ENCODE results near the gene HCN3. TPM values are rescaled to one million over a fixed set of nuclear protein-coding genes. Genes with fewer than 3 reads are reported as not detected.

Gene HCN3
- total RNA-seq, 2 experiments from 2014 or later, result 3.7 to 4.9 TPM

DNA sequence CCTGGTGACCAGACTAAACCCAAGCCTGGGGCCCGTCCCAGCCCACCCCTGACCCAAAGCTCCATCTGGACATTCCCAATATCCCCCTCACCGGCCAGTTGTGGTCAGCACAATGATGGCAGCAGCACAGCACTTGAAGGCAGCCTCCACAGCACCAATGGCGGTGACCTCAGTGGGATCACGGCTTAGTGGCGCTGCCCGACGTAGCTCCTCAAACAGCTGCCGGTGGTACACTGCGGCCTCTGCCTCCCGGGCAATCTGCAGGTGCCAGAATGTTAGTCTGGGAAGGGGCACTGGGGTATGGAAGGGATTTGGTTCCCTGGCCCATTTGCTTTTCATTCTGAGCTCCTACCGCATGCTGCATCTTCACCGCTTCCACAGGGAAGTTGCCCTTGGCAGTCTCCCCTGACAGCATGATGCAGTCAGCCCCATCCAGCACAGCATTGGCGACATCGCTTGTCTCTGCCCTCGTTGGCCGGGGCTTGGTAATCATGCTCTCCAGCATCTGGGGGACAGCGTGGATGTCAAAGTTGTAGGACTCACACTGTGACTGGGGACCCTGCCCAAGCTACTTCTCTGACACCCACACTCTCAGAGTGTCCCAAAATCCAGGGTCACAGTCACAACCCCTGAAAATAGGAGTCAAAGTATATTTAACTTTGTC lies 16.0 kb downstream of the HCN3 start:
- Mint-ChIP-seq H3K27ac (no peak overlapping the region), H3K4me3 (no peak overlapping the region), H3K4me1 (peaks cover 8% of the 10 kb centered on the region), H3K27me3 (peaks cover 48% of the 10 kb centered on the region), H3K9me3 (no peaks in the 10 kb centered on the region), H3K36me3 (ENCODE audit: low read depth) (no peaks in the 10 kb centered on the region)
- CTCF ChIA-PET, result interaction anchor here (1.4 kb wide), 1 partner anchor 42 kb away, joined by 4 read pairs; no protein-coding TSS in a partner anchor
- no peak for DNase-seq
- POLR2A ChIA-PET, result interaction anchor here (0.6 kb wide), 1 partner anchor 15 kb away, joined by 3 read pairs; the partner anchor contains the start of gene FDPS

DNA sequence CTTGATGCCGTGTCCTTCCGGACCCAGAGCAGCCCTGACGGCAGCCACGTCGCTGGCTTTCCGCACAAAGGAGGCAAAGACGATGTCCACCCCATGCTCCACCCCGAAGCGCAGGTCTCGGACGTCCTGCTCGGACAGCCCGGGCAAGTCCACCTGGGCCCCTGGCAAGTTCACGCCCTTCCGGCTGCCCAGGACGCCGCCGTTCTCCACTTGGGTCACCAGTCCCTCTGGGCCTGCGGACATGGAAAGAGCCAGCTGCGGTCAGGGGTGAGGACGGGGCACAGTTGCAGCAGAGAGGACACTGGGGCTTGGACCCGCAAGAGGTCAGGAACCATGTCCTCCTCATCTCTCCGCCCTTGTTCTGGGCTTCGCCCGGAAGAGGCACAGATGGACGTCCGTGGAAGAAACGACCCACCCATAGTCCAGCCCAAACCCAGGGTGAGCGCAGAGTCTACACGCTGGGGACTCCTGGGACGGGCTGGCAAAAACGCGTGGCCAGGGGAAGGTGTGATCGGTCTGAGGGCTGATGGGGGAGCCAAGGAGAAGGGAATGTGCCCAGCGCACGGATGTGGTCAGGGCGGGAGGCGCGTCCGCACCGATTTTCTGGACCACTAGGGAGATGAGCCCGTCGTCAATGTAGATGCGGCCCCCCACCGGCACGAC lies 17.4 kb downstream of the HCN3 start:
- H3K4me3 Mint-ChIP-seq, result no peak overlapping the region
- POLR2A ChIA-PET, result no interaction called here
- peaks cover 48% of the 10 kb centered on the region for H3K27me3 Mint-ChIP-seq

DNA sequence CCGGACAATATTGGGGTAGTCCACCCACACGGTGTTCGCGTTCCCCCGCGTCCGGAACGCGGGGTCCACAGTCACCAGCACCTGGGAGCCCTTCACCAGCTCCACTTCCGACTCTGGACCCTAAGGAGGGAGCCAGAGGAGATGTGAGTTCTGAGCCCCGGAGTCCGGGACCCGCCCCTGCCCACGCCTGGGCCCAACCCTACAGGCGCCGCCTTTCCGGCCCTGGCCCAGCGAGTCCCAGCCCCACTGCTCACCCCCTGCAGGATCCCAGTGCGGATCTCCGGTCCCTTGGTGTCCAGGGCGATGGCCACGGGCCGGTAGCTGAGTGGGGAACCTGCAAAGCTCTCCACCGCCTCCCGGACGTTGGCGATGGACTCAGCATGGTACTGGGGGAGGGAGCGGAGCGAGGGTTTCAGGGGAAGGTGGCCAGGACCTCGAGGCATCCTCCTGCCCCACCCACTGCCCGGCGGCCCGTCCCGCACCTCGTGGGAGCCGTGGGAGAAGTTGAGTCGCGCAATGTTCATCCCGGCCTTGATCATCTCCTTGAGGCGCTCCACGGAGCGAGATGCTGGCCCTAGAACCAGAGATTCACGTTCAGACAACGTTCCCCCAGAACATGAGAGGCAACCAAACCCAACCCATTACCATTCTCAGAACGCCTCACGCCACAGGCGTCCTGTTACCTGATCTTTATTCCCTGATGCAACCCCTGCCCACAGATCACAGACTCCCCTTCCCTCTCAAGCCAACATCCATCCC lies 18.1 kb downstream of the HCN3 start:
- no peak overlapping the region for H3K27ac Mint-ChIP-seq
- H3K27me3 Mint-ChIP-seq, result peaks cover 46% of the 10 kb centered on the region
- no peaks in the 10 kb centered on the region for H3K9me3 Mint-ChIP-seq
- ChIA-PET POLR2A (no interaction called here), CTCF (interaction anchor here (0.5 kb wide), 1 partner anchor 18 kb away, joined by 4 read pairs; no protein-coding TSS in a partner anchor)
- peaks cover 8% of the 10 kb centered on the region for H3K4me1 Mint-ChIP-seq
- DNase-seq, result no peak
- no peak overlapping the region for H3K4me3 Mint-ChIP-seq
- no peaks in the 10 kb centered on the region for H3K36me3 Mint-ChIP-seq (ENCODE audit: low read depth)

More for the DNA sequence above, 17.4 kb downstream of the HCN3 start:
- H3K27ac Mint-ChIP-seq, result no peak overlapping the region
- H3K4me1 Mint-ChIP-seq, result peaks cover 8% of the 10 kb centered on the region
- CTCF ChIA-PET, result interaction anchor here (0.5 kb wide), 1 partner anchor 18 kb away, joined by 4 read pairs; no protein-coding TSS in a partner anchor
- DNase-seq, result no peak
- H3K9me3 Mint-ChIP-seq, result no peaks in the 10 kb centered on the region
- H3K36me3 Mint-ChIP-seq (ENCODE audit: low read depth), result no peaks in the 10 kb centered on the region

DNA sequence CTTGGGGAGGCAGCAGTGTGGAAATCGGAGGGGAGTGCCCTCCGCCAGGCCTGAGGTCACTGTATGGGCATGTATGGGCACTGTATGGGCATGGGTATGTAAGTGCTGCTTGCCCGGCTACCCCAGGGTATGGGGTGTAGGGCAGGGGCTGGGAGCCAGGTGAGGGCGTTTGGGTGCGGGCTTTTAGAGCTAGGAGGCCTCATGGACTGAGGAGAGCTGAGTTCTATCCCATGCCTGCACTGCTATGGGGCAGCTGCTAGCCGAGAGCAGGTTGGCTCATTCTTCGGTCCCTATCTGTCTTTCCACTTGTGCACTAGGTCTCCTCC lies 18.6 kb downstream of the HCN3 start:
- CTCF ChIA-PET, result no interaction called here
- POLR2A ChIA-PET, result no interaction called here
- Mint-ChIP-seq H3K9me3 (no peaks in the 10 kb centered on the region), H3K27me3 (peaks cover 46% of the 10 kb centered on the region), H3K36me3 (ENCODE audit: low read depth) (no peaks in the 10 kb centered on the region), H3K4me3 (no peak overlapping the region), H3K4me1 (peaks cover 8% of the 10 kb centered on the region), H3K27ac (no peak overlapping the region)
- no peak for DNase-seq

DNA sequence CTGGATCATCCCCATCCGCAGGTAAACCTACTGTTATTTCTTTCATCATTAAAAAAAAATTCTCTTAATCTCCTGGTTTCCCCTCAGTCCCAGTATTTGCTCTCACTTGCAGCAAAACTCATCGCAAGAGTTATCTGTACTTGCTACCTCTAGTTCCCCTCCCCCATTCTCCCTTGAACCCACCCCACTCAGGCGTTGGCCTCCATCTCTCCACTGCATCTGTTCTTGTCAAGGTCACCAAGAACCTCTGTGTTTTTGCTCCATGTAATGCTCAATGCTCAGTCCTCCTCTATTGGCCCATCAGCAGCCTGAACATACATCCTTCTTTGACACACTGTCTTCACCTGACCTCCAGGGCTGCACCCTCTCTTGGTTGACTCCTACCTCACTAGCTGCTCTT lies 19.4 kb downstream of the HCN3 start:
- no peak for DNase-seq
- CTCF ChIA-PET, result no interaction called here
- POLR2A ChIA-PET, result no interaction called here
- no peaks in the 10 kb centered on the region for H3K36me3 Mint-ChIP-seq (ENCODE audit: low read depth)
- H3K9me3 Mint-ChIP-seq, result no peaks in the 10 kb centered on the region
- no peak overlapping the region for H3K27ac Mint-ChIP-seq
- no peak overlapping the region for H3K4me3 Mint-ChIP-seq
- peaks cover 8% of the 10 kb centered on the region for H3K4me1 Mint-ChIP-seq
- peaks cover 43% of the 10 kb centered on the region for H3K27me3 Mint-ChIP-seq

DNA sequence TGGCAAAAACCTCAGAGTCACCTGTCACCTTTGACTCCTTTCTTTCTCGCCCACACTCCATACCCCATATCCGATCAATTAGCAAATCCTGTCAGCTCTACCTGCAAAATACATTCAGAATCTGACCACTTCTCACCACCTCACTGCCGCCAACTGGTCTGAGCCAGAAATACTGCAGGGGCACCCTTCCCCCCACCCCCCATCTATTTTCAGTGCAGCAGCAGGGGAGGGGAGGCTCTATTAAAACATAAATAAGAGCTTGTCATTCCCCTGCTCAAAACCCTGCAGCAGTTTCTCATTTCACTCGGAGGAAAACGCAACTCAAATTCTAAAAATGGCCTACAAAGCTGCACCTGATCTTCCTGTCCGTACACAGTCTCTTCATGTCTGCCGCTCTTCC lies 20.1 kb downstream of the HCN3 start:
- H3K9me3 Mint-ChIP-seq, result no peaks in the 10 kb centered on the region
- peaks cover 8% of the 10 kb centered on the region for H3K4me1 Mint-ChIP-seq
- ChIA-PET CTCF (no interaction called here), POLR2A (interaction anchor here (1.1 kb wide), 1 partner anchor 20 kb away, joined by 3 read pairs; no protein-coding TSS in a partner anchor)
- no peak overlapping the region for H3K4me3 Mint-ChIP-seq
- no peaks in the 10 kb centered on the region for H3K36me3 Mint-ChIP-seq (ENCODE audit: low read depth)
- no peak overlapping the region for H3K27ac Mint-ChIP-seq
- H3K27me3 Mint-ChIP-seq, result peaks cover 39% of the 10 kb centered on the region
- DNase-seq, result no peak

DNA sequence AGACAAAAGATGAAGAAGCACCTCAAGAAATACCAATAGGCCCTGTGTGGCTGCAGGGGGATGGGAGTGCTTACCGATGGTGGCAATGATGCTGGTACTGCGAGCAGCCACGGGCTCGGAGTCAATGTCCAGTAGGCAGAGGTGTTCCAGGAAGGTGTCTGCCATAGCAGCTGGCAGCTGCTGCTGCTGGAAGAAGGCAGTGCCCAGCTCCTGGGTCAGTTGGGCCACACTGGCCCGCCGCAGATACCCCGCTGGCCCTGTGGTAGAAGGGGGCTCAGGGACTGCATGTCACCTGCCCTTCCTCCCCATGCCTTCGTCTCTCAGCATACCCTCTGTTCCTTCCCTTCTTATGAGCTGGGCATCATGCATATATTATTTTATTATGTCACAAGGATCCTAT lies 22.8 kb downstream of the HCN3 start:
- Mint-ChIP-seq H3K36me3 (ENCODE audit: low read depth) (no peaks in the 10 kb centered on the region), H3K4me3 (no peak overlapping the region), H3K9me3 (no peaks in the 10 kb centered on the region), H3K4me1 (peaks cover 4% of the 10 kb centered on the region), H3K27ac (no peak overlapping the region), H3K27me3 (peaks cover 22% of the 10 kb centered on the region)
- no peak for DNase-seq
- POLR2A ChIA-PET, result interaction anchor here (0.7 to 1.2 kb wide), 2 partner anchors 23 to 27 kb away, joined by 3 read pairs; no protein-coding TSS in a partner anchor
- CTCF ChIA-PET, result no interaction called here

DNA sequence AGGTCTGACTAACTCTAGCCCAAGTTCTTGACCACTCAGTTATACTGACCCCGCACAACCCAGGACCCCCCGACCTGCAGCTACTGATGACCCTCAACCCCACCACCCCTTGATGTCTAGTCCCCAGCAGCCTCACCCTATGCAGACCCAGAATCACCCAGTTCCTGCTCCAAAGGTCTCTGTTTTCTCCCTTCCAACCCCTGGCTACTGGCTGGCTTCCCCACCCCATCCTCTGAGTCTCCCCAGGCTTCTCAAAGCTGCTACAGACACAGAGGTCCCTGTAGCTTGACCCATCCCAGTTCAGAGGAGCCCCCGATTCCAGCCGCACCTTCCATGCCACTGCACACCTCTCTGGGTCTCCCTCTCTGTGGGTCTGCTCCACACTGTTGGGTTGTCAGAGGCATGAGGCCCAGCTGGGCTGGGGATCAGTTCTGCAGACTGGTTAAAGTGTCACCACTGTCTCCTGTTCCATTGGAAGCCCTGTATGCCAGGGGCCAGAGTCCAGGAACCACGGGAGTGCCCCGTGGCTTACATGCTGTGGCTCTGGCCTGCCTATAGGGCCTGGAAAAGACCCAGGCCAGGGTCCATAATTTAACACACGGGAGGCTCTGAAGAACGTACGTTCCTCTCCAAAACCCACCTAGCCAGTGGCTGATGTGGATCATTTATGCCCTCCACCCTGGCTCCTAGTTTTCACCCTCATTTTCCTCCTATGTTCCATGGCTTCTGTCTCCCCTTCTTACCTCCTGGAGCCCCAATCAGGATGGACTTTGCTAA lies 23.5 kb downstream of the HCN3 start:
- no peak for DNase-seq
- Mint-ChIP-seq H3K36me3 (ENCODE audit: low read depth) (no peaks in the 10 kb centered on the region), H3K27ac (no peak overlapping the region), H3K9me3 (no peaks in the 10 kb centered on the region), H3K4me1 (peaks cover 1% of the 10 kb centered on the region), H3K27me3 (peaks cover 18% of the 10 kb centered on the region), H3K4me3 (no peak overlapping the region)
- POLR2A ChIA-PET, result interaction anchor here (1.2 kb wide), 1 partner anchor 28 kb away, joined by 3 read pairs; no protein-coding TSS in a partner anchor
- CTCF ChIA-PET, result no interaction called here

DNA sequence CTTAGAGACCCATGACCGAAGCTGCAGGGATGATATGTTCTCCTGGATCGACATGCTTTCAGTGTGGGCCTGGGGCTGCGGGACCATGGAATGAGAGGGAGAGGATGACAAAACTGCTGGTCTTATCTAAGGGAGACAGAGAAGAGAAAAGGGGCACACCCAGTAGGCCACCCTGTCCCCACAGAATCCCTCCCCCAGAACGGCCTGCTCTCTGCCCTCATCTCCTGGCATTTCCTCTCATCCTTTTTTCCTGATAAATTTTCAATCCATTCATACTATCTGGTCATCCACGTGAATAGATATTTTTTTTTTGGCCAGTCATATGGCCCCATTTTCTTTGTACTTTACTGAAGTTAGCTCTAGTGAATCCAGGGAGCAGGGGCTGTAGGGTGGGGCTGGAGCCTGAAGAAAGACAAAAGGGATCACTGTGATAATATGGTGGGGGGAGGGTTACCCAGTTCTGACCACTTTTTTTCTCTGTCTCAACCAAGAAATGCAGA lies 24.1 kb downstream of the HCN3 start, which contains the start of gene PKLR:
Gene PKLR (minus strand): TSS at position 97 of the 500 bp plus-strand sequence. CDS start 43 bp downstream, at position 54.
- H3K4me1 Mint-ChIP-seq, result peaks cover 3% of the 10 kb centered on the region
- no peaks in the 10 kb centered on the region for H3K9me3 Mint-ChIP-seq
- no peak within 1 kb of the TSS for H3K27ac Mint-ChIP-seq
- no peak within 1 kb of the TSS for H3K4me3 Mint-ChIP-seq
- ChIA-PET POLR2A (no interaction called here), CTCF (interaction anchor here (1.0 kb wide), 1 partner anchor 107 kb away, joined by 7 read pairs; no protein-coding TSS in a partner anchor)
- no peak for DNase-seq
- peaks cover 13% of the 10 kb centered on the region for H3K27me3 Mint-ChIP-seq
- no peaks in the 10 kb centered on the region for H3K36me3 Mint-ChIP-seq (ENCODE audit: low read depth)

DNA sequence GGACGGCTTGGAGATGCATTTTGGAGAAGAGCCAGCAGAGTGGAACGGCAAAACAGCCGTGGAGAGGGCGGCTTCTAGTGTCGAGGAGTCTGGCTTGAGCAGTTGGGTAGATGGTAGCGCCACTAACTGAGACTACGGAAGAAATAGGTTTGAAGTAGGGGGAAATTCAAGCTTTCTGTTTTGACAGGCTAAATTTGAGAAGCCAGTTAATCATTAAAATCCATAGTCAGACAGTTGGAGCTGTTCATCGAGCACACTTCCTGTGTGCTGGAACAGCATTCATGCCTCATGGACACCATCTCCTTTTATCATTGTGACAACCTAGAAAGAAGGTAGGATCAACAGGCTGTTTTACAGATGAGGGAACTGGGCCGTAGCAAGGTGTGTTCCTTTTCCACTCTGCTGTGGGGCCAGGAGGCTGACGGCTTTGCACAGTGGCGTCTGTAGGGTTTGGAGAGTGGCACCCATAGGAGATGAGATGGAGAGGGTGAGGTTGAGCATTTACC lies 27.3 kb downstream of the HCN3 start:
- ChIA-PET CTCF (interaction anchor here (0.6 kb wide), 1 partner anchor 313 kb away, joined by 3 read pairs; no protein-coding TSS in a partner anchor), POLR2A (interaction anchor here (0.7 to 1.7 kb wide), 2 partner anchors 32 to 43 kb away, joined by 3 to 4 read pairs; partner anchors contain the start of genes CLK2 and SCAMP3)
- H3K27ac Mint-ChIP-seq, result no peak overlapping the region
- DNase-seq, result no peak
- no peaks in the 10 kb centered on the region for H3K9me3 Mint-ChIP-seq
- peaks cover 15% of the 10 kb centered on the region for H3K4me1 Mint-ChIP-seq
- H3K27me3 Mint-ChIP-seq, result no peaks in the 10 kb centered on the region
- peaks cover 6% of the 10 kb centered on the region for H3K36me3 Mint-ChIP-seq (ENCODE audit: low read depth)
- H3K4me3 Mint-ChIP-seq, result no peak overlapping the region

DNA sequence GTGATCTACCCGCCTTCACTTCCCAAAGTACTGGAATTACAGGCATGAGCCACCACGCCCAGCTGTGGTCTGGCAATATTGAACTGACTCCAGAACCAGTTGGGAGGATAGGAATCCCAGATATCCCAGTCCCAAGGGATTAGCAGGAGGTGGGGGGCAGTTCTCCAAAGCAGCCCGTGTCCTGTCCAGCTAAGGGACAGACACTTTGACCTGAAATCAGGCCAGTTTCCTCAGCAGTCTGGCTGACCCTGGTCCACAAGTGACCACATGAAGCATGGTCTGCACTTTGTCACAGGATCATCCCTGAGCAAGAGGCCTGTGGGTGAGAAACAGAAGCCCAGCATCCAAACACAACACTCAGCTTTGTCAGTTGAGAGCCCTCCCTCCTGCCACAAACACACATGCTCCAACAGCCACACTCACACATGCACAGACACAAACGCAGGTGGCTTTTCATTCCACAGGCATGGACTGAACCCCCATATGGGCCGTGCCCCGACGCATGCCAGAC lies 28.7 kb downstream of the HCN3 start:
- Mint-ChIP-seq H3K36me3 (ENCODE audit: low read depth) (peaks cover 20% of the 10 kb centered on the region), H3K4me1 (peaks cover 27% of the 10 kb centered on the region), H3K27me3 (no peaks in the 10 kb centered on the region), H3K4me3 (no peak overlapping the region), H3K9me3 (no peaks in the 10 kb centered on the region), H3K27ac (peak overlapping the region; percentile 21)
- no peak for DNase-seq
- POLR2A ChIA-PET, result interaction anchor here (1.7 kb wide), 1 partner anchor 33 kb away, joined by 3 read pairs; the partner anchor contains the start of gene CLK2
- CTCF ChIA-PET, result interaction anchor here (0.6 to 0.8 kb wide), 3 partner anchors 18 to 300 kb away, joined by 3 read pairs; no protein-coding TSS in a partner anchor
